ENCODE data around the gene TMEM150B.

Gene TMEM150B

DNA sequence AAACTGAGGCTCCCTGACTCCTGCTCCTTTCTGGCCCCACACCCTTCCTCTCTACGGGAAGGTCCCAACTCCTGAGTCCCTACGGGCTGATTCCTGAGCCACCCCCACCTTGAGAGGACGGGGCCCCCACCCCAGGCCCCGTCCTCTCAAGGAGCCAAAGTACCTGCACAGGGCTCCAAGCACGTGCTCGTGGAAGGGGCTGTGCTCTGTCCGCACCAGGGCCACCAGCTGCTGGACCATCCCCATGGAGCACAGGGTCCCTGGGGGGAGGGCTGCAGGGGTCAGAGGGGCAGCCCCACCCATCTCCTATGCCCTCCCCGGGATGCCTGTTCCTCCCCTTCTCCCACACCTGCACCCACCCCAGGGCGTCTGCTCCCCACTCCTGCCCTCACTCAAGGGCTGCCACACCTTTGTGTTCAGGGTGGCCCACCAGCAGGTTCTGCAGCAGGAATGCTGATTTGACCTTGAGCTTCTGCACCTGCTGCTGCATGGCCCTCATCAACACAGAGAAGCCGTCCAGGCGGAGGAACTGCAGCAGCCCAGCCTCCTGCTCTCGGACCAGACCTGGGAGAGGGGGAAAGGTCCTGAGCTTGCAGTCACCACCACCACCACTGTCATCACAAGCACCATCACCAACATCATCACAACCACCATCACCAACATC lies 59.3 kb downstream of the TMEM150B start:
- Histone ChIP-seq H3K27me3 (ENCODE audit: insufficient read depth, low read length) (no peaks in the 10 kb centered on the region), H3K27ac (ENCODE audit: low read length) (no peak overlapping the region), H3K4me3 (ENCODE audit: low read length) (no peak overlapping the region), H3K36me3 (ENCODE audit: insufficient read depth, low read depth, low read length) (no peaks in the 10 kb centered on the region; the same call in 1 of the 2 replicates), H3K4me1 (ENCODE audit: insufficient read depth, low read length) (no peaks in the 10 kb centered on the region), H3K9me3 (ENCODE audit: insufficient read depth, low read depth, low read length) (peaks cover 6% of the 10 kb centered on the region; the same call in 1 of the 2 replicates), H3K9ac (ENCODE audit: low read depth, low read length) (no peak overlapping the region)

DNA sequence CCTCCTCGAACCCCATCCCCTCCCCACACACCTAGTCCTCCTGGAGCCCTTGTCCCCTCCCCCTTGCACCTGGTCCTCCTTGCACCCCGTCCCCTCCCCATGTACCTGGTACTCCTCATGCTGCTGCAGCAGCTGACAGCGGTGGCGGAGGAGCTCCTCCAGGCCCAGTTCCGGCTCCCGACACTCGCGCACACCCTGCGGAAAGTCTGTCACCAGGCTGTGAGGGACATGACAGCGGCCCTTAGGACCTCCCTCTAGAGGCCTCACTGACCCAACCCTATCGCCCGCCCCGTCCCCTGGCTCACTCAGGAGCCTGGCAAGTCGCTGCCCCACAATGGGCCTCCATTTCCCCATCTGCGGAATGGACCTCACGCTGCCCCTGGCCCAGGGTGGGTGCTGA lies 60.0 kb downstream of the TMEM150B start:
- Histone ChIP-seq H3K27me3 (ENCODE audit: insufficient read depth, low read length) (no peaks in the 10 kb centered on the region), H3K36me3 (ENCODE audit: insufficient read depth, low read depth, low read length) (no peaks in the 10 kb centered on the region; the same call in 1 of the 2 replicates), H3K4me3 (ENCODE audit: low read length) (no peak overlapping the region), H3K4me1 (ENCODE audit: insufficient read depth, low read length) (peaks cover 3% of the 10 kb centered on the region; the same call in 1 of the 2 replicates), H3K9ac (ENCODE audit: low read depth, low read length) (no peak overlapping the region), H3K9me3 (ENCODE audit: insufficient read depth, low read depth, low read length) (peaks cover 6% of the 10 kb centered on the region; the same call in 1 of the 2 replicates), H3K27ac (ENCODE audit: low read length) (no peak overlapping the region)

DNA sequence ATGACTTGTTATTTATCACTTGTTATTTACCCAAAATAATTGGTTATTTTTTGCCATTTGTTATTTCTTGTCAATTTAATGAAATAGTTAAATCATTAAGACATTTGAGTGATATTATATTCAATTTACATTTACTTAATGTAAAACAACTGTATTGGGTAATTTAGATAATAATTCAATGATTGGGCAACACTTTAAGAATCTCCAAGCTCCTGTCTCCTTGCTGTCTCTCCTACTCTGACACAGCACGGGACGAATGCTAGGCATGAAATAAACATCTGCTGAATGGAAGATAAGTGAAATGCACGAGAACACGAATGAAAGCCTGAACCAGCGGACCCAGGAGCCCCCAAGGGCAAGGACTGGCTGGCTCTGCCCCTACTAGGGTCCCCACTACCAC lies 60.6 kb downstream of the TMEM150B start:
- peaks cover 3% of the 10 kb centered on the region; the same call in 1 of the 2 replicates for H3K4me1 ChIP-seq (ENCODE audit: insufficient read depth, low read length)
- no peak overlapping the region for H3K27ac ChIP-seq (ENCODE audit: low read length)
- H3K9ac ChIP-seq (ENCODE audit: low read depth, low read length), result no peak overlapping the region

More for the DNA sequence above, 60.6 kb downstream of the TMEM150B start:
- no peaks in the 10 kb centered on the region for H3K27me3 ChIP-seq (ENCODE audit: insufficient read depth, low read length)
- no peak overlapping the region for H3K4me3 ChIP-seq (ENCODE audit: low read length)
- peaks cover 6% of the 10 kb centered on the region; the same call in 1 of the 2 replicates for H3K9me3 ChIP-seq (ENCODE audit: insufficient read depth, low read depth, low read length)
- no peaks in the 10 kb centered on the region for H3K36me3 ChIP-seq (ENCODE audit: insufficient read depth, low read depth, low read length)

Data from iPS-20b (cell line).